Activated gamma-delta T cell treated with anti-CD3 and anti-CD28 coated beads, Interleukin-2, amount 50 U/mL, for 16 hours (primary cell): ENCODE measurements around the gene EFNA3.

Source experiments
- DNase-seq: peaks from one replicate; pipeline ENCODE4 v3.0.0-alpha.2; 2020; ENCODE audit warnings: low read depth

EFNA3 gene

GRCh38 chr1:155083865-155084721 is 5.5 kb downstream of the EFNA3 start:
- DNase-seq = no peak

DNA sequence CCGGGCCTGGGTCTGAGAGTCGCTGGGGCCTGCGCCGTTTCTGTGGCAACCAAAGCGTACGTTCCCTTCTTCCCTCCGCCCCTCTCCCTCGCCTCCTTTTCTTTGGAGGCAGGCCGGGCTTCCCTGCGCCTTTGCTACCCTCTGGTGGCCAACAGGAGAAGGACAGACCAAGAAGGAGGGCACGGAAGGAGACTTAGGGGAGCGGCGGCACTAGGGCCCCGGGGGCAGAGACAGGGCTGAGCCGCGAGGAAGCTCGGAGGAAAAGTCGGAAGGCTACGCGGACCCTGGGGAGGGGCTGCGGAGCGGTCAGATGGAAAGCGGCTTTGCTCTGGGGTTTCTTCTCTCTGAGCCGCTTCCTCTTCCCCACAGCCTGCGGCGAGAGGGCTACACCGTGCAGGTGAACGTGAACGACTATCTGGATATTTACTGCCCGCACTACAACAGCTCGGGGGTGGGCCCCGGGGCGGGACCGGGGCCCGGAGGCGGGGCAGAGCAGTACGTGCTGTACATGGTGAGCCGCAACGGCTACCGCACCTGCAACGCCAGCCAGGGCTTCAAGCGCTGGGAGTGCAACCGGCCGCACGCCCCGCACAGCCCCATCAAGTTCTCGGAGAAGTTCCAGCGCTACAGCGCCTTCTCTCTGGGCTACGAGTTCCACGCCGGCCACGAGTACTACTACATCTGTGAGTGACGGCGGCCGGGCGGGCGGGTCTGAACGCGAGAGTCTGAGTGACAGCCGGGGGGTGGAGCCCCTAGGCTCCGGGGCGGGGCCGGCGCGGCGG is 6.3 kb downstream of the EFNA3 start:
- DNase-seq = peak; percentile 85

DNA sequence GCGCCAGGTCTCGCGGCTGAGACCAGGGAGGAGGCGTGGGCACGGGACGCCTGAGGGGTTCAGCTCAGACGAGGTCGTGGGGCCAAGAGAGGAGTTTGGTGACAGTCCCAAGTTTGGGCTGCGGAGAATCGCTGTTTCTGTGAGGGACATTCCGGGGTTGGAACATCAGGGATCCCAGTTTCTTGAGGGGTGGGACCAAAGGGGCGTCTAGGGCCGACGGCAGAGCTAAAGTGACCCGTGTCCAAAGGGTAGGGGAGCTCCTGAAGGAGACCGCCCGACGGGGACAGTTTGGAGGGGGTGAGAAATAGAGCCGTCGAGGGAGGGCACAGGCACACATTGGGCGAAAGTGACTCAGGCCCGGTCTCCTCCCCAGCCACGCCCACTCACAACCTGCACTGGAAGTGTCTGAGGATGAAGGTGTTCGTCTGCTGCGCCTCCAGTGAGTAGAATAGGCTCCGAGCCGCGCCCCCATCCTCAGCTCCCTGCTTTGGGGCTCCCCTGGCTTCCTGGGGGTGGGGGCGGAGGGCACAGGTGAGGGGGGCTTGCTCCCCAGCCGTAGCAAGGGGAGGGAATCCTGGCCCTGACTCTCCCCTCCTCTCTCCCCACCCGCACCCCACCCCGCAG is 7.0 kb downstream of the EFNA3 start:
- peak; percentile 69 for DNase-seq

DNA sequence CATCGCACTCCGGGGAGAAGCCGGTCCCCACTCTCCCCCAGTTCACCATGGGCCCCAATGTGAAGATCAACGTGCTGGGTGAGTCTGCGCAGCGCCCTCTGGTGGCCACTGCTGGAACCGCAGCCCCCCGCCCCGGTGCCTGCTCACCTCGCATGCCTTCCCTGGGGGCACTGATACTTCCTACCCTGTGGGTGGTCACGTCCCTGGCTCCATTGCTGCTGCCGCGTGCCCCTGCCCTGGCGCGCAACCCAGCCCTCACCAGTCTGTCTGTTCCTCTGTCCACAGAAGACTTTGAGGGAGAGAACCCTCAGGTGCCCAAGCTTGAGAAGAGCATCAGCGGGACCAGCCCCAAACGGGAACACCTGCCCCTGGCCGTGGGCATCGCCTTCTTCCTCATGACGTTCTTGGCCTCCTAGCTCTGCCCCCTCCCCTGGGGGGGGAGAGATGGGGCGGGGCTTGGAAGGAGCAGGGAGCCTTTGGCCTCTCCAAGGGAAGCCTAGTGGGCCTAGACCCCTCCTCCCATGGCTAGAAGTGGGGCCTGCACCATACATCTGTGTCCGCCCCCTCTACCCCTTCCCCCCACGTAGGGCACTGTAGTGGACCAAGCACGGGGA is 7.6 kb downstream of the EFNA3 start:
- peak; percentile 74 for DNase-seq

DNA sequence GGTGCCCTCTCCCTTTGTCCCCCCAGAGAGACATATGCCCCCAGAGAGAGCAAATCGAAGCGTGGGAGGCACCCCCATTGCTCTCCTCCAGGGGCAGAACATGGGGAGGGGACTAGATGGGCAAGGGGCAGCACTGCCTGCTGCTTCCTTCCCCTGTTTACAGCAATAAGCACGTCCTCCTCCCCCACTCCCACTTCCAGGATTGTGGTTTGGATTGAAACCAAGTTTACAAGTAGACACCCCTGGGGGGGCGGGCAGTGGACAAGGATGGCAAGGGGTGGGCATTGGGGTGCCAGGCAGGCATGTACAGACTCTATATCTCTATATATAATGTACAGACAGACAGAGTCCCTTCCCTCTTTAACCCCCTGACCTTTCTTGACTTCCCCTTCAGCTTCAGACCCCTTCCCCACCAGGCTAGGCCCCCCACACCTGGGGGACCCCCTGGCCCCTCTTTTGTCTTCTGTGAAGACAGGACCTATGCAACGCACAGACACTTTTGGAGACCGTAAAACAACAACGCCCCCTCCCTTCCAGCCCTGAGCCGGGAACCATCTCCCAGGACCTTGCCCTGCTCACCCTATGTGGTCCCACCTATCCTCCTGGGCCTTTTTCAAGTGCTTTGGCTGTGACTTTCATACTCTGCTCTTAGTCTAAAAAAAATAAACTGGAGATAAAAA is 8.4 kb downstream of the EFNA3 start:
- DNase-seq = no peak

DNA sequence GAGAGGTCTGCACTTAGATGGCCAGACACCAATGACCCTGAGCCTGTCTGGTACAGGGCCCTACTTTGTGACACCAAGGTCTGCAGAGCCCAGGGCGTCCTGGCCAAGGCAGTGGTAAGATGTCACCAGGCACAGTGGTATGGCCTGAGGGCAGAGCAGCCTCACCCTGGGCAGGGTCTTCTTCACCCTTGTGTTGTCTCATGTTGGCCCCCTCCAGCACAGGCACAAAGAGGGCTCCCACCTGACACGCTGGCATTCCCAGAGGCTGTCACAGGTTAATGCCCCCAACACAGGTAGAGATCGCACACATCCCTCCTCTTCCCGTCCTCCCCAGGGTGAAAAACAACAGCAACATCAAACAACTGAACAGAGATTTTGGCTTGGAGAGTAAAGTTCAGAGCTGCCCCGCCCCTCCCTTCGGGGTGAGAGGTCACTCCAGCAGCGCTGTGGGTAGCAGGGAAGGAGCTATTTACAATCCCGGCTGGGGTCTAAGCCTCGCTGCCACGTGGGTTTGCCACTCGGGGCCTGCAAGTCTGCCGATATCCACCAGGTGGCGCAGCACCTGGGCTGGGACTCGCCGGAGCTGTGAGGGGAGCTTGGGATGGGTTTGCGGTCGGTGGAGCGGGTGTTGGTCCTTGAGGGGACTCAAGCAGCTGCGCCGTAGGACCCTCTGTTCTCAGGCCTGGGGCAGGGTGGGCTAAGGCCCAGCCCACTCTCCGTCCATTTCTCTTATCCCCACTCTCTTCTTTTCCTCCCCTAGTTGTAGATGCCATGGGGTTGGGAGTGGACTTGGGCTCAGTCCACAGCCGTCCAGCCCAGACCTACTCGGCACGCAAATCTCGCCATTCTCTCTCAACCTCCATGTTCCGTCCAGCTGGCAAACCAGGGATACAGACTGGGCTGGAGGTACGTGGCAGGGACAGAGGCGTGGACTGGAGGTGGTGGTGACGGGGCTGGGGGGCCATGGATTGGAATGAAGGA is 12.7 kb downstream of the EFNA3 start:
- peak; percentile 71 for DNase-seq

GRCh38 chr1:155092131-155092530 is 13.5 kb downstream of the EFNA3 start:
- no peak for DNase-seq

DNA sequence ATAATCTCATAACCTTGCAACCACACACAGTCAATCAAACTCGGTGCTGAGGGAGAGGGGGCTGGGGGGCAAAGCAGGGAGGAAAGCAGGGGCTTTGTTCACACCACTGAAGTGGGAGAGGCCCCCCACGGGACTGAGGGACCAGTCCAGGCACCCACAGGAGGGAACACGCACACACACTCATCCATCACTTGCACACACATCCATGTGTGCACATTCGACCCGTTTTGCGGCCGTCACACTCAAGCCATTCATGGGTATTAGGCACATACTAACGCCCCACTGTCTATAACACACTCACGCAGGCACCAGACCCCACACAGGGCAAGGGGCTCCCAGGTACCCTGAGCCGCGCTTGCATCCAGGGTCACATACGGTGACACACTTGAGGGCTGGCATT is 14.0 kb downstream of the EFNA3 start:
- DNase-seq = no peak

DNA sequence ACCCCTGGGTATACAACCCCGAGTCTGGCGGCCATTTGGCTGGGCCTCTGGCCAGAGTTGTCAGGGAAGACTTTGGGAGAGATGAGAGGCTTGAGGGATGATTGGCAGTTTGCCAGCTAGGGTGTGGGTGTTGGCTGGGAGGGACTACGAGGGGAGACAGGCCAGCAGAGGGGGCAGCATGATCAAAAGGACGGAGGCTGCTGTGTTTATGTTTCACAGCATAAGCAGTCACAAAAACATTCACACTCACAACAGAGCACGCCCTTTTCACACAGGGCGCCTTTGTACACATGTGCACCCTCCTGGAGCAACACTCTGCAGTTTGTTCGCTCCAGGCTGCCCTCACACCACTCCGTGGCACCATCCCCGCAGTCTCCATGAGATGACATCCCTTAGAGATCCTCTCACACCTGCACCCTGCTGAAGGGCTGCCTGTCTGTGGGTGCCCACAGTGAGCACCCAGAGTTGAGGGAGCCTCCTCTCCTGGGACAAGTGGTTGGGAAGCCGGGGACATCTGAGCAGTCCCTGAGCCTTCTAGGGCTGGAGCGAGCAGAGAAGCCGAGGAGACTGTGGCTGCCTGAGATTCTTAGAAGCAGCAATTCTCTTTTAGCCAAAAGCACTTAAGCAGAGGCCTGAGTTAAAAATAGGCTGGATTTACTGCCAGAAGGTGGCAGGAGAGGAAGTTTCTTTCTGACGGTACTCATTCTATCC is 15.4 kb downstream of the EFNA3 start:
- DNase-seq = no peak

DNA sequence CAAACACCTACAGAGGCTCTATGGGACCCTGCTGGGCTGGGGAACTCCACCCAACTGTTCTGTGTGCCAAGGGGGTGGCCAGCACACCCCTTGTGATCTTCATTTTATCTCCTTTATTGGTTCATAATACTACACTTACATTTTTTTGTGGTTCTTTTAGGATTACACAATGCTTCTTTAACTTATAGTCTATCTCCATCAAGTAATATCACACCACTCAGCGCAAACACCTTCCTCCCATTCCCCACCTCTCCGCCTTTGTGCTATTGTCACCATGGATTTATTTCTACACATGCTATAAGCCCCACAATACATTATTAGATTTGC is 15.9 kb downstream of the EFNA3 start:
- no peak for DNase-seq

DNA sequence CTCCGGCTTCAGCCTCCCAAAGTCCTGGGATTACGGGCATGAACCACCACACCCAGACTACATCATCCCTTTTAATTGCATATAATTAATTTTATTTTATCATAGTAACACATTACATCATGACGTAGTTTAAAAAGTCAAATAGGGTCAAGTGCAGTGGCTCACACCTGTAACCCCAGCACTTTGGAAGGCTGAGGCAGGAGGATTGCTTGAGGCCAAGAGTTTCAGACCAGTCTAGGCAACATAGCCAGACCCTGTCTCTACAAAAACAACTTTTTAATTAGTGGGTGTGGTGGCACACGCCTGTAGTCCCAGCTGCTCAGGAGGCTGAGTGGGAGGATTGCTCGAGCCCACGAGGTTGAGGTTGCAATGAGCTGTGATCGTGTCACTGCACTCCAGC is 20.7 kb downstream of the EFNA3 start:
- no peak for DNase-seq

DNA sequence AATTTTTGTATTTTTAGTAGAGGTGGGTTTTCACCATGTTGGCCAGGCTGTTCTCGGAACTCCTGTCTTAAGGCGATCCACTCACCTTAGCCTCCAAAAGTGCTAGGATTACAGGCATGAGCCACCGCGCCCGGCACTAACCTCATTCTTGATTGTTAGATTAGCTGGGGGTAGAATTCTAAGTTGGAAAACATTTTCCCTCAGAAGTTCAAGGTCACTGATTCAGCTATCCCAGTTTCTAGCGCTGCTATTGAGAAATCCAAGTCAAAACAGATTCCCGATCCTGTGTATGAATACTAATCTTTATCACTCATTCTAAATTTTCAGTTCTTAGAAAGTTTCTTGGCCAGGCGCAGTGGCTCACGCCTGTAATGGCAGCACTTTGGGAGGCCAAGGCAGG is 24.7 kb downstream of the EFNA3 start:
- DNase-seq = no peak

DNA sequence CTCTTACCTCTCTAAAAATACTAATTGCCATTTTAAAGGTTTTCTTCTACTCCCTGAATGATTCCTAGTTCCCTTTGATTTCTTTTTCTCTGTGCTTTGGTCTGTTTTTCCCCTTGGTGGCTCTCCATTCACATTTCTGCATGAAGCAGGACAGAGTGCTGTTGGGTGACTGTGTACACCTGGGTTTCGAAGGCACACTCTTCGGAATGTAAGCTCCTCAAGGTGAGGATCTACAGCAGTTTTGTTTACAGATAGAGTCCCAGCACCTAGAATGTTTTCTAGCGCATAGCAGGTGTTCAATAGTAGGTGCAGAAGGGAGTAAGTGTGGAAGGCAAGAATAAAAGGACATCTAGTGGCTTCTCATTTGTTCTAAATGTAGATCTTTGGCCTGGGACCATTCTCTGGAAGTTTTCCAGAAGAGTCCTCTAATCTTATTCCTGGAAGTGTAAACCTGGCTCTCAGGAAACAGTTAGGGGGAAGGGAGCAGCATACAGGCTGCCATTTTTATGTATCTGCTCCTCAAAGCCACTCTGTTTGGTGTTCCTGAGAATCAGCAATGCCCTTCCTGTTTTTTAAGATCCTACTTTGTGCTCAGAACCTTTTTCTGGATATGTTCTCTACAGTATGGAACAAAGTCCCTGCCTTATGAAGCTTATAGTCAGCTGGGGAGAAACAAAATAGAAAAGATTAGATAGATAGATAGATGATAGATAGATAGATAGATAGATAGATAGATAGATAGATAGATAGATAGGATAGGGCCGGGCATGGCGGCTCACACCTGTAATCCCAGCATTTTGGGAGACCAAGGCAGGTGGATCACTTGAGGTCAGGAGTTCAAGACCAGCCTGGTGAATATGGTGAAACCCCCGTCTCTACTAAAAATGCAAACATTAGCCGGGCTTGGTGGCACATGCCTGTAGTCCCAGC is 26.2 kb downstream of the EFNA3 start:
- no peak for DNase-seq

DNA sequence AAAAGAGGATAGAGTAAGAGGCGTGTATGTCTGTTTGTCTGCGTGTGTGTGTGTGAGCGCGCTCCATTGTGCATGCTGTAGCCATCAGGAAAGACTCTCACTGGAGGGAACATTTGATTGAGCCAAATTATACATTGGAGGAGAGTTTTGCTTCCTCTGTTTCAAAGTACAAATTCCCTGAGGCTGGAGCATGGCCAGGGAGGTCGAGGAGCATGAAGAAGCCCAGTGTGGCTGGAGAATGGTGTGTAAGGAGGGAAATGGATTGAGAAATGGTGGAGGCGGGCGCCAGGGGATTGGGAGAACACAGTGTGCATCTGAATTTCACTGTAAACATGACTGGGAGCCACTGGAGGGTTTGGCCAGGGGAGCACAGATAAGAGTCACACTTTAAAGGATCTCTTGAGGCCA is 27.0 kb downstream of the EFNA3 start:
- no peak for DNase-seq

GRCh38 chr1:155106862-155107261 is 28.2 kb downstream of the EFNA3 start:
- DNase-seq = no peak

GRCh38 chr1:155107309-155108264 is 28.9 kb downstream of the EFNA3 start:
- DNase-seq = no peak

GRCh38 chr1:155108296-155108695 is 29.7 kb downstream of the EFNA3 start:
- DNase-seq = no peak

DNA sequence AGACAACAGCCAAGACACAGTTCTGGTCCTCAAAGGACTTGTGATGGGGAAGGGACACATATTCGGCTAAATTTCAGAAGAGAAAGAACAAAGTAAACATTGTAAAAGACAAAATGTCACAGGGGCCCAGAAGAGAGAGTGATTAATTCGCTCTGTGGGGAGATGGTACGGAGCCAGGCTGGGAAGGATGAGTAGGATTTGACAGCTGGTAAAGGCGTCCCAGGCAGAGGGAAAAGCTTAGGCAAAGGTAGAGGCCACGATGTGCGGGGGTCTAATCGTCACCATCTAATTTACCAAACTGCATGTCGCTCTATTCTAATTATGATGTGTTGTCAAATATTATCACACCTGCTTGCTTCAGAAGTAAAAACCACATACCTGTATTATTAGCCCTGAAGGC is 31.7 kb downstream of the EFNA3 start:
- DNase-seq = no peak
